NB4 (cell line): Measurements from ENCODE around the gene LAMA1.

ENCODE experiments used
- DNase-seq: peaks from one replicate; pipeline ENCODE4 v3.0.0; 2010; ENCODE audit warnings: low read depth
- H3K4me3 ChIP-seq: one replicate; pipeline ENCODE4 v1.5.1; 2011; ENCODE audit warnings: mild to moderate bottlenecking, low read depth, low read length, moderate library complexity
- MYC ChIP-seq: IDR thresholded peaks from 2 replicates; pipeline ENCODE4 v1.6.1; 2011; ENCODE audit warnings: low read depth, low read length
- POLR2A ChIP-seq: IDR thresholded peaks from 2 replicates; pipeline ENCODE4 v1.6.1; 2011; ENCODE audit warnings: mild to moderate bottlenecking; ENCODE audit not compliant: insufficient read length; ENCODE audit errors: extremely low read depth
- TF ChIP-seq, protein P1 (sequence below): IDR thresholded peaks from one replicate; pipeline ENCODE4 v1.5.1; 2012; ENCODE audit warnings: low read depth, low read length
- TF ChIP-seq, protein P2 (sequence below): IDR thresholded peaks from 2 replicates; pipeline ENCODE4 v1.6.1; 2011; ENCODE audit warnings: low read depth, low read length

The LAMA1 gene

DNA sequence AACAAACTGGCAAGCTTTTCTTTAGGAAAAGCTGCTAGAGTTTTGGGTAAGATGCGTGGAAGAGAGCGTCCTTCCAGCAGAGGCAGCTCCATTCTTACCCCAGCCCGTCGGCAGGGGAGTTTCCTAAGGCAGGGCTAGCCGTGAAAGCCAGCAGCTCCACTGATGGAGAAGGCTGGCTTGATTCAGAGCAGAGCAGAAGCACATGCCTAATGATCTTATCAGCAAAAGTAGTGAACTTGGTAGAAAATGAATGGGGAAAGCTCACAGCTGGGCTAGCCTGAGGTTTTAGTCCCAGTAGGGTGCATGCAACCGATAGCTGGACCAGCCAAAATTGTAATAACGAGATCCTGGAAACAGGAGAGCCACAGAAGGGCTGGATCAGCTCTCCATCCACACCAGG is 20.8 kb downstream of the LAMA1 start:
- no peak overlapping the region for H3K4me3 ChIP-seq
- TF ChIP-seq MYC, result no peak
- TF ChIP-seq, protein P1, sequence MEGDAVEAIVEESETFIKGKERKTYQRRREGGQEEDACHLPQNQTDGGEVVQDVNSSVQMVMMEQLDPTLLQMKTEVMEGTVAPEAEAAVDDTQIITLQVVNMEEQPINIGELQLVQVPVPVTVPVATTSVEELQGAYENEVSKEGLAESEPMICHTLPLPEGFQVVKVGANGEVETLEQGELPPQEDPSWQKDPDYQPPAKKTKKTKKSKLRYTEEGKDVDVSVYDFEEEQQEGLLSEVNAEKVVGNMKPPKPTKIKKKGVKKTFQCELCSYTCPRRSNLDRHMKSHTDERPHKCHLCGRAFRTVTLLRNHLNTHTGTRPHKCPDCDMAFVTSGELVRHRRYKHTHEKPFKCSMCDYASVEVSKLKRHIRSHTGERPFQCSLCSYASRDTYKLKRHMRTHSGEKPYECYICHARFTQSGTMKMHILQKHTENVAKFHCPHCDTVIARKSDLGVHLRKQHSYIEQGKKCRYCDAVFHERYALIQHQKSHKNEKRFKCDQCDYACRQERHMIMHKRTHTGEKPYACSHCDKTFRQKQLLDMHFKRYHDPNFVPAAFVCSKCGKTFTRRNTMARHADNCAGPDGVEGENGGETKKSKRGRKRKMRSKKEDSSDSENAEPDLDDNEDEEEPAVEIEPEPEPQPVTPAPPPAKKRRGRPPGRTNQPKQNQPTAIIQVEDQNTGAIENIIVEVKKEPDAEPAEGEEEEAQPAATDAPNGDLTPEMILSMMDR, result no peak
- TF ChIP-seq, protein P2, sequence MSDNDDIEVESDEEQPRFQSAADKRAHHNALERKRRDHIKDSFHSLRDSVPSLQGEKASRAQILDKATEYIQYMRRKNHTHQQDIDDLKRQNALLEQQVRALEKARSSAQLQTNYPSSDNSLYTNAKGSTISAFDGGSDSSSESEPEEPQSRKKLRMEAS, result no peak
- no peak for TF ChIP-seq POLR2A
- no peak for DNase-seq

DNA sequence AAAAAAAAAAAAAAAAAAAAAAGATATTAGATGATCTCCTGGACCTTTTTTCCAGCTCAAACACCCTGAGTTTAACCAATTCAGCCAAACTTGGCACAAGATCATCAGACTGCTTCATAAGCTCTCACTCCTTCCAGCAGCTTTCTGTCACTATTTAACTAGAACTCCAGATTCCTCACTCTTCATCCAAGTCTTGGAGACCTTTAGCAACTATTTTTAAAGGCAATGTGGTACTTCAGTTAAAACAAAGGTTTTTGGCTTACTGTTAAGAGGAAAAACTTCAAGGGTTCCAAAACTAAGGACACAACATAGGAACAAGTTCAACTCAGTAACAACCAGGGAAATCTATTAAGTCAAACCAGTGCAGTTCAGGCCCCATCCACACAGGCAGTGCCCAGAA is 23.2 kb downstream of the LAMA1 start:
- TF ChIP-seq, protein P1, result no peak
- TF ChIP-seq, protein P2, result no peak
- no peak for TF ChIP-seq MYC
- no peak for TF ChIP-seq POLR2A
- no peak overlapping the region for H3K4me3 ChIP-seq
- DNase-seq, result no peak

DNA sequence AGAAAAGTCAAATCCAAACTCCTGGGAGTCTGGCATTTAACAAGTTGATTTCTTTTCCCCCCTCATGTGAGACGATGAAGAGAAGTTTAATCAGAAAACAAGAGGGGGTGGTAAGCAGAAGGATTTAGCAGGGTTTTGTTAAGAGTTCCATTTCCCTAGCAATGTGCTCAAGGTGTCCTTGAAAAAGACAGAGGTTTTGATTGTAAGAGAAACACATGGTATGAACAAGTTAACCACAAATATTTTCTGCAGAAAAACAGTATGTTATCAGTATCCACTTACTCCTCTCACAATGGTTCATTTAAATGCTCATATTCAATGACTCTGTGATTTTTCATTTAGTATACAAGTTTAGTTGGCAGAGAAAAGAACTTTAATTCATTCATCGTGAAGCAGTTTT is 26.8 kb downstream of the LAMA1 start:
- DNase-seq, result no peak
- TF ChIP-seq POLR2A (no peak), MYC (no peak)
- TF ChIP-seq, protein P2, result no peak
- TF ChIP-seq, protein P1, result no peak
- no peak overlapping the region for H3K4me3 ChIP-seq

DNA sequence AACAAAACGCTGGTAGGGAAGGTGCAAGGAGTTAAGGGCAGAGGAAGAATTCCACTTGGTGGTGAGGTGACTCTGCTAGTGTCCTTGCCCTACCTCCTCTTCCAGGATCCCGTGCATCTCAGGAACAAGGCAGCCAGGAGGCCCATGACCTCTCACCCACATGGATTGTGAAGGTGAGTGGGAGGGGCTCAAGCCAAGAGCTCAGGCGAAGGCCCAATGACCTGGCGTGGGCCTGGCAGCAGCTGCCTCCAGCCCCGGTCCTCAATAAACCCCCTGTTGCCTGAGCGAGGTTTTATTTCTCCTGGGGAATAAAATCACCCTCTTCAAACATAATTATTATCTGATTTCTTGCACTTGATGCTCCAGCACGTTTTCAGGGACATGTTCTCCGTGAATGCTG is 28.2 kb downstream of the LAMA1 start:
- no peak for DNase-seq
- H3K4me3 ChIP-seq, result no peak overlapping the region
- no peak for TF ChIP-seq MYC
- TF ChIP-seq POLR2A, result no peak
- TF ChIP-seq, protein P2, result no peak
- TF ChIP-seq, protein P1, result no peak

DNA sequence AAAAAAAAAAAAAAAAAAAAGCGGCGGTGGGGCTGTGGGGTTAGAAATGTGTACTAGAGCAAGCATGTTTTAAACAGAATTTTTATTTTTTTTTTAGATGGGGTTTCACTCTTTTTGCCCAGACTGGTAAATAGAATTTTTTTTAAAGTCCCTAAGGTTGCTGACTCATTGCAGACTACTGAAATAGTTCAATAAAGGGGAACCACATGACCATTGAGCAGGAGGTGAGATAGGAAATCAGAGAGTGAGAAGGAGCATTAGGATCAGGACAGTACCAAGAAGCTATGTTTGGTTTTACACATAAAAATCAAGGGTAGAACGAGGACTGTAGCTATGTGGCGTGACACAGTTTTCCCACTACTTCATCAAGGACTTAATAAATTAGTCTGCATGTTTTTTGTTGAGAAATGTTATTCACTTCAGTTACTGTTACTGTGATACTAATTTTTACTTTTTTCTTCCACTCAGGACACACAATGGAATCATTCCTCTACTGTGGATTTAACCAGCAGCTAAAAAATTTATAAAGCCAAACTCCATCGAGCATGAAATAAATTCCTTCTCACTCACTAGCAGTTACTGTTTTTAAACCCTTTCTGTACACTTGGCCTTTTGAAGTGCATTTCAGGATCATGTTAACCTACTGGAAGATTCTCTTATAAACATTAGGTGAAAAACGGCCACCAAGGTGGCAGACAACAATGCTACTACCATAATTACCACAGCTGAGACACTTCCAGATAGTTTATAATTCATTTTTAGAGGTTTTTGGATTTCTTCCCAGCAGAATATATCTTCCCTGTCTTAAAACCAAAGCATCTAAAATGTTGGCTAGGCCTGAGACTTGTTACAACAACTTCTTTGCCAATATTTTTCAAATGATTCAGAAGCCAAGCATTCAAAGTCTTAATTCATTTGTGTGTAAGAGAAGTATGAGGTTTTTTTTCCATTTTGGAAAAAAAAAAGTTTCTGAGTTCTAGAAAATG is 33.2 kb downstream of the LAMA1 start:
- DNase-seq, result peak; percentile 5
- TF ChIP-seq, protein P2, result no peak
- TF ChIP-seq, protein P1, result no peak
- no peak overlapping the region for H3K4me3 ChIP-seq
